IMR-90 (cell line): Measurements from ENCODE around the gene SUGCT. TPM values are rescaled to one million over a fixed set of nuclear protein-coding genes. Genes with fewer than 3 reads are reported as not detected.

ENCODE experiments used
- ATAC-seq: fragments of 200-7000 bp; cut with Tn5 transposase; 2 replicates; pipeline ENCODE4 v1.9.1; 2020; ENCODE audit warnings: low read depth, mild to moderate bottlenecking, moderate library complexity
- BruUV-seq: library from RNA; stranded (reverse); fragments of 400-500 nt; replicated peaks from 2 replicates; lab custom pipeline; 2021; lab: Mats Ljungman, UMichigan
- CTCF ChIA-PET: fragments of 300-600 bp; formaldehyde crosslinking; extraction: SDS; loops from one replicate; lab custom pipeline; 2021; ENCODE audit warnings: antibody characterized with exemption; lab: Yijun Ruan, JAX
- POLR2A ChIA-PET: fragments of 300-600 bp; sonication (Branson Sonifier 250); formaldehyde crosslinking; loops from one replicate; lab custom pipeline; 2022; ENCODE audit warnings: antibody characterized with exemption; ENCODE audit not compliant: unreplicated experiment; lab: Charles Lee
- DNase-seq: peaks from one replicate; pipeline ENCODE4 v3.0.0; 2013
- H2AFZ ChIP-seq: replicated peaks from 2 replicates; pipeline ENCODE3; 2013; ENCODE audit warnings: low read length, mild to moderate bottlenecking; ENCODE audit not compliant: poor library complexity
- H2AK5ac ChIP-seq: 2 replicates; pipeline ENCODE4 v1.6.1; 2013; ENCODE audit warnings: low read depth, low read length, inconsistent platforms
- H2AK9ac ChIP-seq: replicated peaks from 2 replicates; pipeline ENCODE3; 2013; ENCODE audit warnings: mild to moderate bottlenecking, low read depth, low read length, moderate library complexity; ENCODE audit not compliant: poor library complexity
- H2BK120ac ChIP-seq: 2 replicates; pipeline ENCODE4 v1.6.1; 2013; ENCODE audit warnings: low read depth, low read length, inconsistent platforms
- H2BK15ac ChIP-seq: 3 replicates; pipeline ENCODE4 v1.6.1; 2013; ENCODE audit warnings: low read depth, low read length, inconsistent platforms
- H2BK20ac ChIP-seq: 2 replicates; pipeline ENCODE4 v1.6.1; 2013; ENCODE audit warnings: low read depth, mild to moderate bottlenecking, inconsistent platforms, low read length, moderate library complexity
- H2BK5ac ChIP-seq: 2 replicates; pipeline ENCODE4 v1.6.1; 2013; ENCODE audit warnings: mild to moderate bottlenecking, low read depth, low read length, inconsistent platforms; ENCODE audit not compliant: poor library complexity, severe bottlenecking
- H3K14ac ChIP-seq: replicated peaks from 2 replicates; pipeline ENCODE4 v1.6.1; 2013; ENCODE audit warnings: low read depth, low read length, inconsistent platforms
- H3K18ac ChIP-seq: 2 replicates; pipeline ENCODE4 v1.6.1; 2013; ENCODE audit warnings: low read depth, low read length, control low read depth
- H3K23ac ChIP-seq: 2 replicates; pipeline ENCODE4 v1.6.1; 2013; ENCODE audit warnings: low read depth, low read length, inconsistent platforms
- H3K27ac ChIP-seq: 2 replicates; pipeline ENCODE4 v1.5.1; 2013; ENCODE audit warnings: mild to moderate bottlenecking, control low read depth, low read length; ENCODE audit not compliant: insufficient read depth
- H3K27me3 ChIP-seq: 2 replicates; pipeline ENCODE4 v1.6.1; 2013; ENCODE audit warnings: low read length; ENCODE audit not compliant: control insufficient read depth, insufficient read depth
- H3K36me3 ChIP-seq: 2 replicates; pipeline ENCODE4 v1.6.1; 2013; ENCODE audit warnings: low read length, mixed read lengths; ENCODE audit not compliant: control insufficient read depth, insufficient read depth
- H3K4ac ChIP-seq: 2 replicates; pipeline ENCODE4 v1.6.1; 2013; ENCODE audit warnings: low read depth, low read length, inconsistent platforms
- H3K4me1 ChIP-seq: 2 replicates; pipeline ENCODE4 v1.6.1; 2013; ENCODE audit warnings: low read length, mixed read lengths; ENCODE audit not compliant: control insufficient read depth, insufficient read depth
- H3K4me2 ChIP-seq: 2 replicates; pipeline ENCODE4 v1.6.1; 2013; ENCODE audit warnings: low read depth, mild to moderate bottlenecking, control low read depth, low read length, moderate library complexity
- H3K4me3 ChIP-seq: 2 replicates; pipeline ENCODE4 v1.5.1; 2013; ENCODE audit warnings: low read depth, mild to moderate bottlenecking, control low read depth, low read length, moderate library complexity; ENCODE audit not compliant: insufficient read depth
- H3K56ac ChIP-seq: 2 replicates; pipeline ENCODE4 v1.6.1; 2013; ENCODE audit warnings: low read length, inconsistent platforms; ENCODE audit not compliant: insufficient read depth; ENCODE audit errors: extremely low read depth
- H3K79me1 ChIP-seq, 2 experiments: 2 replicates each; pipeline ENCODE4 v1.6.1; 2013; ENCODE audit warnings: low read length in 2 of 2, inconsistent platforms in 1 of 2, low read depth in 1 of 2
- H3K9ac ChIP-seq: 2 replicates; pipeline ENCODE4 v1.6.1; 2013; ENCODE audit warnings: low read depth, low read length, control low read depth
- H3K9me1 ChIP-seq: 2 replicates; pipeline ENCODE4 v1.6.1; 2013; ENCODE audit warnings: low read length, inconsistent platforms; ENCODE audit not compliant: insufficient read depth
- H3K9me3 ChIP-seq: 2 replicates; pipeline ENCODE4 v1.6.1; 2013; ENCODE audit warnings: low read length; ENCODE audit not compliant: control insufficient read depth, insufficient read depth
- H4K20me1 ChIP-seq: 2 replicates; pipeline ENCODE4 v1.6.1; 2013; ENCODE audit warnings: low read length, inconsistent platforms; ENCODE audit not compliant: insufficient read depth
- H4K5ac ChIP-seq: 2 replicates; pipeline ENCODE4 v1.6.1; 2013; ENCODE audit warnings: mild to moderate bottlenecking, low read depth, low read length, control low read depth
- H4K8ac ChIP-seq, 2 experiments: 2 replicates each; pipeline ENCODE4 v1.6.1; 2013; ENCODE audit warnings: low read depth in 2 of 2, low read length in 2 of 2, control low read depth in 1 of 2, inconsistent platforms in 1 of 2
- H4K91ac ChIP-seq: 2 replicates; pipeline ENCODE4 v1.6.1; 2013; ENCODE audit warnings: low read depth, low read length, inconsistent platforms; ENCODE audit not compliant: insufficient read depth
- BHLHE40 ChIP-seq: fragments of 150-350 bp; IDR thresholded peaks from 2 replicates; pipeline ENCODE4 v1.6.1; 2016; ENCODE audit warnings: mild to moderate bottlenecking, low read depth, low read length
- CHD1 ChIP-seq: IDR thresholded peaks from 2 replicates; pipeline ENCODE4 v1.6.1; 2012; ENCODE audit warnings: low read depth, low read length, improper control_type of control experiment
- FOS ChIP-seq: fragments of 150-350 bp; IDR thresholded peaks from 2 replicates; pipeline ENCODE4 v1.6.1; 2016; ENCODE audit warnings: low read depth, low read length
- MAZ ChIP-seq: IDR thresholded peaks from 2 replicates; pipeline ENCODE4 v1.6.1; 2012; ENCODE audit warnings: low read depth, mild to moderate bottlenecking, low read length, improper control_type of control experiment, moderate library complexity, borderline replicate concordance
- MXI1 ChIP-seq: IDR thresholded peaks from 2 replicates; pipeline ENCODE4 v1.6.1; 2012; ENCODE audit warnings: low read depth, mild to moderate bottlenecking, low read length, moderate library complexity, borderline replicate concordance
- NFE2L2 ChIP-seq: fragments of 150-350 bp; IDR thresholded peaks from 2 replicates; pipeline ENCODE4 v1.6.1; 2016; ENCODE audit warnings: low read depth, mild to moderate bottlenecking, low read length
- POLR2A ChIP-seq: IDR thresholded peaks from 2 replicates; pipeline ENCODE4 v1.6.1; 2012; ENCODE audit warnings: mild to moderate bottlenecking, low read depth, low read length
- RAD21 ChIP-seq: IDR thresholded peaks from 2 replicates; pipeline ENCODE4 v1.6.1; 2012; ENCODE audit warnings: low read length, improper control_type of control experiment
- RCOR1 ChIP-seq: IDR thresholded peaks from 2 replicates; pipeline ENCODE4 v1.6.1; 2012; ENCODE audit warnings: mild to moderate bottlenecking, low read length, improper control_type of control experiment; ENCODE audit not compliant: insufficient replicate concordance
- RFX5 ChIP-seq: IDR thresholded peaks from 2 replicates; pipeline ENCODE4 v1.8.0; 2012; ENCODE audit warnings: low read depth, mild to moderate bottlenecking, low read length, moderate library complexity
- SMC3 ChIP-seq: fragments of 150-350 bp; IDR thresholded peaks from 2 replicates; pipeline ENCODE4 v1.6.1; 2016; ENCODE audit warnings: low read depth, mild to moderate bottlenecking, antibody characterized with exemption, low read length, moderate library complexity
- WGBS, 2 experiments: methylation state at CpG; one replicate each; pipeline versions ENCODE4 v1.1.5 to v1.1.7; 2013; ENCODE audit warnings: missing lambda C conversion rate in 2 of 2; ENCODE audit not compliant: insufficient read length in 1 of 2; ENCODE audit errors: extremely low coverage in 2 of 2; 5-methylcytosine and 5-hydroxymethylcytosine counted together
- dilution Hi-C: fragments of 300-500 bp; cut with HindIII; formaldehyde crosslinking; loops from one replicate; pipeline ENCODE4 v1.14.3; 2018; ENCODE audit warnings: low sequenced_read_pairs; ENCODE audit not compliant: unreplicated experiment
- in situ Hi-C: fragments of 300-500 bp; cut with MboI; formaldehyde crosslinking; loops from 3 replicates; pipeline ENCODE4 v1.14.3; 2019; ENCODE audit warnings: low sequenced_read_pairs, inconsistent platforms, mixed read lengths
- intact Hi-C: fragments of 100-400 bp; cut with micrococcal nuclease; formaldehyde crosslinking; loops from 2 replicates; pipeline ENCODE4 v1.10.0; 2022
- polyA plus RNA-seq, 3 experiments: library from polyadenylated mRNA; depleted of rRNA; stranded (reverse); fragments of >200 nt; gene quantifications; 2 replicates each; pipeline ENCODE4 v1.2.3, GENCODE V29; 2012; ENCODE audit warnings: low replicate concordance in 1 of 3
- total RNA-seq: library from RNA; depleted of rRNA; stranded (reverse); fragments of >200 nt; gene quantifications from 2 replicates; pipeline ENCODE4 v1.2.3, GENCODE V29; 2012

The SUGCT gene
- total and polyA plus RNA-seq, 2 of the 4 experiments (the other 2 are of a cell fraction) = 5.9 to 8.3 TPM

DNA sequence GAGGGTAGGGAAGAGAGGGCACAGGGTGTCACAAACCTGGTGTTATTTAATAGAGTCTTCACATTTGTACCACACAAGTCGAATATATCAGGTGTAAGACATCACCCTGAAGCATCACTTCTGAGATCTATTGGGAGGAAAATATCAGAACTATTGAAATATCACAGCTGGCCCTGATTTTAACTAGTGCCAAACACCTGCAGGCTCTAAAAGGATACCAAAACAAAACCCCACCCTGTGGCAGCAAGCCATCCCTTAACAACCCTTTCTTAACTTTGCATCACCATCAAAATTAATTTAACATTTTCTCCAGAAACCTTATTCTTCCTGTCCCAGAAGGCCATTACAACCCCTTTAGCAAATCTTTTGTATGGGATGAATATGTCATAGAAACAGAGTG, 365.4 kb downstream of the SUGCT start:
- CTCF ChIA-PET = no interaction called here
- H3K4me3 ChIP-seq = no peak overlapping the region
- no peak overlapping the region for H3K4ac ChIP-seq
- no peak overlapping the region for H3K27ac ChIP-seq
- H3K9ac ChIP-seq = no peak overlapping the region
- no peak for ATAC-seq
- H2AFZ ChIP-seq = no peak overlapping the region
- no peaks in the 10 kb centered on the region for H3K79me1 ChIP-seq
- H3K14ac ChIP-seq = no peak overlapping the region
- no peak overlapping the region for H3K18ac ChIP-seq
- H4K8ac ChIP-seq = no peak overlapping the region
- no peaks in the 10 kb centered on the region for H3K4me1 ChIP-seq
- TF ChIP-seq BHLHE40 = no peak
- no peak for TF ChIP-seq SMC3
- TF ChIP-seq NFE2L2 = no peak
- TF ChIP-seq CHD1 = no peak
- no peak for TF ChIP-seq RAD21
- no peak for TF ChIP-seq RCOR1
- TF ChIP-seq FOS = no peak
- TF ChIP-seq POLR2A = no peak
- TF ChIP-seq MAZ = no peak
- TF ChIP-seq RFX5 = no peak
- TF ChIP-seq MXI1 = no peak
- no peak overlapping the region for H2BK15ac ChIP-seq
- no peak overlapping the region for H3K23ac ChIP-seq
- no peaks in the 10 kb centered on the region for H3K27me3 ChIP-seq
- WGBS, 2 experiments = no CpG with 5 or more reads among the region's 1 CpG
- no peak overlapping the region for H2BK20ac ChIP-seq
- no peaks in the 10 kb centered on the region for H3K36me3 ChIP-seq
- intact Hi-C loops = no loop called here
- H2BK5ac ChIP-seq = no peak overlapping the region
- H3K56ac ChIP-seq = no peak overlapping the region
- H3K4me2 ChIP-seq = no peak overlapping the region
- no peak for DNase-seq
- no peak overlapping the region for H4K5ac ChIP-seq
- no peak overlapping the region for H2BK120ac ChIP-seq
- H2AK5ac ChIP-seq = no peak overlapping the region
- H3K9me3 ChIP-seq = no peaks in the 10 kb centered on the region
- BruUV-seq = no TSS peak
- no peaks in the 10 kb centered on the region for H4K20me1 ChIP-seq
- POLR2A ChIA-PET = no interaction called here
- in situ Hi-C loops = no loop called here
- H2AK9ac ChIP-seq = no peak overlapping the region
- H4K91ac ChIP-seq = no peak overlapping the region
- H3K9me1 ChIP-seq = no peaks in the 10 kb centered on the region
- dilution Hi-C loops = no loop called here
